IMR-90 (cell line): Measurements from ENCODE around the gene GATA1. TPM values are rescaled to one million over a fixed set of nuclear protein-coding genes. Genes with fewer than 3 reads are reported as not detected.
A peak's percentile ranks its signal among the peaks of the same experiment; 100 is the strongest.

Source experiments
- ATAC-seq: fragments of 200-7000 bp; cut with Tn5 transposase; 2 replicates; pipeline ENCODE4 v1.9.1; 2020; ENCODE audit warnings: low read depth, mild to moderate bottlenecking, moderate library complexity
- Bru-seq: library from RNA; stranded (reverse); fragments of 400-500 nt; gene quantifications from one replicate; lab custom pipeline; 2021; lab: Mats Ljungman, UMichigan
- BruChase-seq, 2 experiments: library from RNA; stranded (reverse); fragments of 400-500 nt; gene quantifications; one replicate each; lab custom pipeline; 2021; lab: Mats Ljungman, UMichigan
- BruUV-seq: library from RNA; stranded (reverse); fragments of 400-500 nt; replicated peaks from 2 replicates; lab custom pipeline; 2021; lab: Mats Ljungman, UMichigan
- CTCF ChIA-PET: fragments of 300-600 bp; formaldehyde crosslinking; extraction: SDS; loops from one replicate; lab custom pipeline; 2021; ENCODE audit warnings: antibody characterized with exemption; lab: Yijun Ruan, JAX
- POLR2A ChIA-PET: fragments of 300-600 bp; sonication (Branson Sonifier 250); formaldehyde crosslinking; loops from one replicate; lab custom pipeline; 2022; ENCODE audit warnings: antibody characterized with exemption; ENCODE audit not compliant: unreplicated experiment; lab: Charles Lee
- DNase-seq: peaks from one replicate; pipeline ENCODE4 v3.0.0; 2013
- H2AFZ ChIP-seq: replicated peaks from 2 replicates; pipeline ENCODE3; 2013; ENCODE audit warnings: low read length, mild to moderate bottlenecking; ENCODE audit not compliant: poor library complexity
- H2AK5ac ChIP-seq: 2 replicates; pipeline ENCODE4 v1.6.1; 2013; ENCODE audit warnings: low read depth, low read length, inconsistent platforms
- H2AK9ac ChIP-seq: replicated peaks from 2 replicates; pipeline ENCODE3; 2013; ENCODE audit warnings: mild to moderate bottlenecking, low read depth, low read length, moderate library complexity; ENCODE audit not compliant: poor library complexity
- H2BK120ac ChIP-seq: 2 replicates; pipeline ENCODE4 v1.6.1; 2013; ENCODE audit warnings: low read depth, low read length, inconsistent platforms
- H2BK15ac ChIP-seq: 3 replicates; pipeline ENCODE4 v1.6.1; 2013; ENCODE audit warnings: low read depth, low read length, inconsistent platforms
- H2BK20ac ChIP-seq: 2 replicates; pipeline ENCODE4 v1.6.1; 2013; ENCODE audit warnings: low read depth, mild to moderate bottlenecking, inconsistent platforms, low read length, moderate library complexity
- H2BK5ac ChIP-seq: 2 replicates; pipeline ENCODE4 v1.6.1; 2013; ENCODE audit warnings: mild to moderate bottlenecking, low read depth, low read length, inconsistent platforms; ENCODE audit not compliant: poor library complexity, severe bottlenecking
- H3K14ac ChIP-seq: replicated peaks from 2 replicates; pipeline ENCODE4 v1.6.1; 2013; ENCODE audit warnings: low read depth, low read length, inconsistent platforms
- H3K18ac ChIP-seq: 2 replicates; pipeline ENCODE4 v1.6.1; 2013; ENCODE audit warnings: low read depth, low read length, control low read depth
- H3K23ac ChIP-seq: 2 replicates; pipeline ENCODE4 v1.6.1; 2013; ENCODE audit warnings: low read depth, low read length, inconsistent platforms
- H3K27ac ChIP-seq: 2 replicates; pipeline ENCODE4 v1.5.1; 2013; ENCODE audit warnings: mild to moderate bottlenecking, control low read depth, low read length; ENCODE audit not compliant: insufficient read depth
- H3K27me3 ChIP-seq: 2 replicates; pipeline ENCODE4 v1.6.1; 2013; ENCODE audit warnings: low read length; ENCODE audit not compliant: control insufficient read depth, insufficient read depth
- H3K36me3 ChIP-seq: 2 replicates; pipeline ENCODE4 v1.6.1; 2013; ENCODE audit warnings: low read length, mixed read lengths; ENCODE audit not compliant: control insufficient read depth, insufficient read depth
- H3K4ac ChIP-seq: 2 replicates; pipeline ENCODE4 v1.6.1; 2013; ENCODE audit warnings: low read depth, low read length, inconsistent platforms
- H3K4me1 ChIP-seq: 2 replicates; pipeline ENCODE4 v1.6.1; 2013; ENCODE audit warnings: low read length, mixed read lengths; ENCODE audit not compliant: control insufficient read depth, insufficient read depth
- H3K4me2 ChIP-seq: 2 replicates; pipeline ENCODE4 v1.6.1; 2013; ENCODE audit warnings: low read depth, mild to moderate bottlenecking, control low read depth, low read length, moderate library complexity
- H3K4me3 ChIP-seq: 2 replicates; pipeline ENCODE4 v1.5.1; 2013; ENCODE audit warnings: low read depth, mild to moderate bottlenecking, control low read depth, low read length, moderate library complexity; ENCODE audit not compliant: insufficient read depth
- H3K56ac ChIP-seq: 2 replicates; pipeline ENCODE4 v1.6.1; 2013; ENCODE audit warnings: low read length, inconsistent platforms; ENCODE audit not compliant: insufficient read depth; ENCODE audit errors: extremely low read depth
- H3K79me1 ChIP-seq, 2 experiments: 2 replicates each; pipeline ENCODE4 v1.6.1; 2013; ENCODE audit warnings: low read length in 2 of 2, inconsistent platforms in 1 of 2, low read depth in 1 of 2
- H3K9ac ChIP-seq: 2 replicates; pipeline ENCODE4 v1.6.1; 2013; ENCODE audit warnings: low read depth, low read length, control low read depth
- H3K9me1 ChIP-seq: 2 replicates; pipeline ENCODE4 v1.6.1; 2013; ENCODE audit warnings: low read length, inconsistent platforms; ENCODE audit not compliant: insufficient read depth
- H3K9me3 ChIP-seq: 2 replicates; pipeline ENCODE4 v1.6.1; 2013; ENCODE audit warnings: low read length; ENCODE audit not compliant: control insufficient read depth, insufficient read depth
- H4K20me1 ChIP-seq: 2 replicates; pipeline ENCODE4 v1.6.1; 2013; ENCODE audit warnings: low read length, inconsistent platforms; ENCODE audit not compliant: insufficient read depth
- H4K5ac ChIP-seq: 2 replicates; pipeline ENCODE4 v1.6.1; 2013; ENCODE audit warnings: mild to moderate bottlenecking, low read depth, low read length, control low read depth
- H4K8ac ChIP-seq, 2 experiments: 2 replicates each; pipeline ENCODE4 v1.6.1; 2013; ENCODE audit warnings: low read depth in 2 of 2, low read length in 2 of 2, control low read depth in 1 of 2, inconsistent platforms in 1 of 2
- H4K91ac ChIP-seq: 2 replicates; pipeline ENCODE4 v1.6.1; 2013; ENCODE audit warnings: low read depth, low read length, inconsistent platforms; ENCODE audit not compliant: insufficient read depth
- BHLHE40 ChIP-seq: fragments of 150-350 bp; IDR thresholded peaks from 2 replicates; pipeline ENCODE4 v1.6.1; 2016; ENCODE audit warnings: mild to moderate bottlenecking, low read depth, low read length
- CEBPB ChIP-seq: IDR thresholded peaks from 2 replicates; pipeline ENCODE4 v1.6.1; 2012; ENCODE audit warnings: low read depth, low read length, improper control_type of control experiment
- FOS ChIP-seq: fragments of 150-350 bp; IDR thresholded peaks from 2 replicates; pipeline ENCODE4 v1.6.1; 2016; ENCODE audit warnings: low read depth, low read length
- MAFK ChIP-seq: IDR thresholded peaks from 2 replicates; pipeline ENCODE4 v1.6.1; 2012; ENCODE audit warnings: low read depth, low read length, improper control_type of control experiment
- MAZ ChIP-seq: IDR thresholded peaks from 2 replicates; pipeline ENCODE4 v1.6.1; 2012; ENCODE audit warnings: low read depth, mild to moderate bottlenecking, low read length, improper control_type of control experiment, moderate library complexity, borderline replicate concordance
- POLR2A ChIP-seq: IDR thresholded peaks from 2 replicates; pipeline ENCODE4 v1.6.1; 2012; ENCODE audit warnings: mild to moderate bottlenecking, low read depth, low read length
- RCOR1 ChIP-seq: IDR thresholded peaks from 2 replicates; pipeline ENCODE4 v1.6.1; 2012; ENCODE audit warnings: mild to moderate bottlenecking, low read length, improper control_type of control experiment; ENCODE audit not compliant: insufficient replicate concordance
- RFX5 ChIP-seq: IDR thresholded peaks from 2 replicates; pipeline ENCODE4 v1.8.0; 2012; ENCODE audit warnings: low read depth, mild to moderate bottlenecking, low read length, moderate library complexity
- WGBS, 2 experiments: methylation state at CpG; one replicate each; pipeline versions ENCODE4 v1.1.5 to v1.1.7; 2013; ENCODE audit warnings: missing lambda C conversion rate in 2 of 2; ENCODE audit not compliant: insufficient read length in 1 of 2; ENCODE audit errors: extremely low coverage in 2 of 2; 5-methylcytosine and 5-hydroxymethylcytosine counted together
- dilution Hi-C: fragments of 300-500 bp; cut with HindIII; formaldehyde crosslinking; loops from one replicate; pipeline ENCODE4 v1.14.3; 2018; ENCODE audit warnings: low sequenced_read_pairs; ENCODE audit not compliant: unreplicated experiment
- in situ Hi-C: fragments of 300-500 bp; cut with MboI; formaldehyde crosslinking; loops from 3 replicates; pipeline ENCODE4 v1.14.3; 2019; ENCODE audit warnings: low sequenced_read_pairs, inconsistent platforms, mixed read lengths
- intact Hi-C: fragments of 100-400 bp; cut with micrococcal nuclease; formaldehyde crosslinking; loops from 2 replicates; pipeline ENCODE4 v1.10.0; 2022
- long read RNA-seq: library from polyadenylated mRNA; unstranded; transcript quantifications from one replicate; pipeline ENCODE4 v2.0.0, GENCODE V29; 2021; ENCODE audit not compliant: unreplicated experiment
- polyA plus RNA-seq, 3 experiments: library from polyadenylated mRNA; depleted of rRNA; stranded (reverse); fragments of >200 nt; gene quantifications; 2 replicates each; pipeline ENCODE4 v1.2.3, GENCODE V29; 2012; ENCODE audit warnings: low replicate concordance in 1 of 3
- total RNA-seq: library from RNA; depleted of rRNA; stranded (reverse); fragments of >200 nt; gene quantifications from 2 replicates; pipeline ENCODE4 v1.2.3, GENCODE V29; 2012; rRNA removed
- TF ChIP-seq, protein P1 (sequence below): fragments of 150-350 bp; IDR thresholded peaks from 2 replicates; pipeline ENCODE4 v1.6.1; 2017; ENCODE audit warnings: mild to moderate bottlenecking, antibody characterized with exemption, low read length, low read depth
- TF ChIP-seq, protein P2 (sequence below): fragments of 150-350 bp; IDR thresholded peaks from 2 replicates; pipeline ENCODE4 v1.6.1; 2016; ENCODE audit warnings: low read depth, mild to moderate bottlenecking, low read length, moderate library complexity, borderline replicate concordance

The GATA1 gene
- total RNA-seq (not detected in 2 replicates), polyA plus RNA-seq (2012; rRNA removed) (not detected in 2 replicates), Bru-seq, nascent RNA (not detected), BruChase-seq, experiment 1, labeled RNA remaining after a 6-hour chase (not detected), BruChase-seq, experiment 2, labeled RNA remaining after a 2-hour chase (not detected)
- not detected in 2 replicates for polyA plus RNA-seq (2012; cell fraction: cytosol; rRNA removed)
- polyA plus RNA-seq (2012; cell fraction: nucleus; rRNA removed; ENCODE audit: low replicate concordance) = not detected in 2 replicates
- long read RNA-seq = 0 reads

DNA sequence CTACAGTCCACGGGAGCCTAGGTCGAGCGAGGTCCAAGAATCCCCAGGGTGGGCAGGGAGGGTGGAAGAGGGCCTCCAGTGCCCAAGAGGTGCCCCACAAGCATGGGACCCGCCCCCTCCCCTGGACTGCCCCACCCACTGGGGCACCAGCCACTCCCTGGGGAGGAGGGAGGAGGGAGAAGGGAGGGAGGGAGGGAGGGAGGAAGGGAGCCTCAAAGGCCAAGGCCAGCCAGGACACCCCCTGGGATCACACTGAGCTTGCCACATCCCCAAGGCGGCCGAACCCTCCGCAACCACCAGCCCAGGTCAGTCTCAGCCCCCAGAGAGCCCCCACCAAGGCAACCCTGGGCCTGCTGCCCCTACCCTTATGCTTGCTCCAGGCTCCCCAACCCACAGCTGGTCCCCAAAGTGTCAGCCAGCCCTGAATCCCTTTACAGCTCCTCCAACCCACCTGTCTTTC is at the start of gene GATA1:
TSS of gene GATA1 (plus strand) at position 250 of the 460 bp plus-strand sequence. CDS start 4,520 bp downstream, outside the sequence.
- no peak within 1 kb of the TSS for H2BK15ac ChIP-seq
- dilution Hi-C loops = no loop called here
- H3K9me3 ChIP-seq = no peaks in the 10 kb centered on the region
- CTCF ChIA-PET = no interaction called here
- no peaks in the 10 kb centered on the region; the same call in 1 of the 2 replicates for H4K20me1 ChIP-seq
- POLR2A ChIA-PET = no interaction called here
- no peak within 1 kb of the TSS for H3K4me3 ChIP-seq
- intact Hi-C loops = no loop called here
- H4K5ac ChIP-seq = no peak within 1 kb of the TSS
- no peak within 1 kb of the TSS for H4K8ac ChIP-seq
- in situ Hi-C loops = no loop called here
- H3K4ac ChIP-seq = no peak within 1 kb of the TSS
- H2BK20ac ChIP-seq = no peak within 1 kb of the TSS
- H2AFZ ChIP-seq = peak within 1 kb of the TSS; percentile 58
- H2BK120ac ChIP-seq = no peak within 1 kb of the TSS
- H4K91ac ChIP-seq = no peak within 1 kb of the TSS
- no peak within 1 kb of the TSS for H3K9ac ChIP-seq
- TF ChIP-seq RCOR1 (no peak), BHLHE40 (no peak), POLR2A (no peak), RFX5 (no peak), MAFK (no peak), CEBPB (no peak), FOS (no peak), MAZ (no peak)
- TF ChIP-seq, protein P1, sequence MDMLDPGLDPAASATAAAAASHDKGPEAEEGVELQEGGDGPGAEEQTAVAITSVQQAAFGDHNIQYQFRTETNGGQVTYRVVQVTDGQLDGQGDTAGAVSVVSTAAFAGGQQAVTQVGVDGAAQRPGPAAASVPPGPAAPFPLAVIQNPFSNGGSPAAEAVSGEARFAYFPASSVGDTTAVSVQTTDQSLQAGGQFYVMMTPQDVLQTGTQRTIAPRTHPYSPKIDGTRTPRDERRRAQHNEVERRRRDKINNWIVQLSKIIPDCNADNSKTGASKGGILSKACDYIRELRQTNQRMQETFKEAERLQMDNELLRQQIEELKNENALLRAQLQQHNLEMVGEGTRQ = no peak
- TF ChIP-seq, protein P2, sequence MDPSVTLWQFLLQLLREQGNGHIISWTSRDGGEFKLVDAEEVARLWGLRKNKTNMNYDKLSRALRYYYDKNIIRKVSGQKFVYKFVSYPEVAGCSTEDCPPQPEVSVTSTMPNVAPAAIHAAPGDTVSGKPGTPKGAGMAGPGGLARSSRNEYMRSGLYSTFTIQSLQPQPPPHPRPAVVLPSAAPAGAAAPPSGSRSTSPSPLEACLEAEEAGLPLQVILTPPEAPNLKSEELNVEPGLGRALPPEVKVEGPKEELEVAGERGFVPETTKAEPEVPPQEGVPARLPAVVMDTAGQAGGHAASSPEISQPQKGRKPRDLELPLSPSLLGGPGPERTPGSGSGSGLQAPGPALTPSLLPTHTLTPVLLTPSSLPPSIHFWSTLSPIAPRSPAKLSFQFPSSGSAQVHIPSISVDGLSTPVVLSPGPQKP = no peak
- H3K36me3 ChIP-seq = no peaks in the 10 kb centered on the region
- H3K4me2 ChIP-seq = no peak within 1 kb of the TSS
- H3K27ac ChIP-seq = no peak within 1 kb of the TSS
- H2AK9ac ChIP-seq = no peak within 1 kb of the TSS
- H3K4me1 ChIP-seq = no peaks in the 10 kb centered on the region
- no TSS peak for BruUV-seq
- no peak within 1 kb of the TSS for H3K56ac ChIP-seq
- no peak within 1 kb of the TSS for H2BK5ac ChIP-seq
- WGBS, 2 experiments = 60% methylated on average over 1 of the region's 7 CpGs; no CpG with 5 or more reads in 1 of the 2 experiments
- ATAC-seq (no peak), DNase-seq (no peak)
- no peak within 1 kb of the TSS for H3K14ac ChIP-seq
- peaks cover 22% of the 10 kb centered on the region for H3K27me3 ChIP-seq
- H3K18ac ChIP-seq = no peak within 1 kb of the TSS
- H3K23ac ChIP-seq = no peak within 1 kb of the TSS
- no peak within 1 kb of the TSS for H2AK5ac ChIP-seq
- no peaks in the 10 kb centered on the region for H3K79me1 ChIP-seq
- no peaks in the 10 kb centered on the region for H3K9me1 ChIP-seq
